ENCODE measurements around the gene LPO.

Gene LPO

DNA sequence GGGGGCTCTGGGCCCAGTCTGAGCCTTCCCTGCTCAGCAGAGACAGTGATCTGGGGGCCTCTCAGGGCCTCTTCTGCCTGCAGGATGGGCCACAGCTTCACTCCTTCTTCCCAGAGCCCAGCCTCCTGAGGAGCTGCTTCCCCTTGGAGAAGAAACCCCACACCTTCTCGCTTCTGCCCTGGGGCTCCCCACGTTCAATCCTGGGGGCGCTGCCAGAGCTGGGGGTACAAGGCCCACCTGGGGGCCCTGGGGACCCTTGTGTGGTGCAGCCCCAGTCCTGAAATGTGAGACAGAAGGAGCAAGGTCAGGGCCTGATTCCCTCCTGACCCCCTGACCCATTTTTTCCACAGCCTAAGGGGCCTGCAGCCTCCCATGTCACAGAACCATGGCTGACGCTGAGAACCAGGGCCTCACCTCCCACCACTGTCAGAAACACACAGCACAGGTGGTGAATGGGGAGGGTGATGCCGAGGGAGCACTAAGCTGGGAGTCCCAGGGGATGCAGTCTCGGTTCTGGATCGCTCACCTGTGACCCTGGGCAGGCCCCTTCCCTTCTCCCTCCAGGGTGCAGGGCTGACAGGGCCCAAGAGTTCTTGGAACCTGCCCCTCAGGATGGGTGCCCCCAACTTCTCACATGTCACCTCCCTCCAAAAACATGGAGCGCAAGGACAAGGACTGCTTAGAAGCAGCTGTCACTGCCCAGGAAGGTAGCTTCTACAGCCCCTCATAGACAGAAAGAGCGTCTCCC lies 64.0 kb downstream of the LPO start:
- FAIRE-seq, result no peak
- DNase-seq (ENCODE audit: insufficient read length, low spot score), result no peak

- no peak for DNase-seq (ENCODE audit: insufficient read length, low spot score)
- no peak for FAIRE-seq
Measured at GRCh38 chr17:58302919-58303585, 64.7 kb downstream of the LPO start.

DNA sequence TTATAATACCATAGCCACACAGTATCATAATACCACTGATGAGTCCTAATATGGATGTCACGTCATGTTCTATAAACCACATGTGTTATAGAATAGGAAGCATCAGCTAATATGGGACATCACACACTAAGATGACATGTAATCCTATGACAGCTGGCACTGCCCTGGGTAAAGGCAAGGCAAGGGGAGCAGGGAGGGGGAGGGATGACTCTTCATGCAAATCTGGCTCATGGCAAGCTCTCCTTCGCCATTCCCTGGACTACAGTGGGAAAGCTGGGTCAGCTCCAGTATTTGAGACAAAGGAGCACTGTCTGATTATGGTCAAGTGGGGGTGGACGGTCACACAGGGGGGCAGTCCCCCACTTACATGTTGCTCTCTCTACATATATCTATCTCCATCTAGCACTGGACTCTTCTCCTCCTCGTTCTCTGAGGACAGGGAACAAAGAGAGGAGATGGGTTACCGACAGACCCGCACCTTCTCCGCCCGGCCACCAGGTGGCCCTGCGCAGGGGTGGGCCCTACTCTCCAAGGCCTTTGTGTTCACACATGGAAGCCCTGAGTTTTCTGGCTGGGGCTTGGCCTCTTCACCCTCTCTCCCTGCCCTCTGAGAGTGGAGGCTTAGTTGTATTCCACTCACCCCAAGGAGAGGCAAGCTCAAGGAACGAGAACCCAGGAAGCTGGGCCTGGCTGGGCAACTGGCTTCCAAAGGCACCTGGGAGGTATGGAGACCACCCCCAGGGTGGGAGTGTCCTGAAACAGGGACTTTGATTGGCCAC lies 65.8 kb downstream of the LPO start:
- peak; percentile 91 for DNase-seq (ENCODE audit: insufficient read length, low spot score)
- peak; percentile 96 for FAIRE-seq

GRCh38 chr17:58304750-58305486 lies 66.5 kb downstream of the LPO start:
- DNase-seq (ENCODE audit: insufficient read length, low spot score) (no peak), FAIRE-seq (no peak)

GRCh38 chr17:58305626-58306025 lies 67.2 kb downstream of the LPO start:
- DNase-seq (ENCODE audit: insufficient read length, low spot score) (no peak), FAIRE-seq (no peak)

- FAIRE-seq, result no peak
- no peak for DNase-seq (ENCODE audit: insufficient read length, low spot score)
Measured at GRCh38 chr17:58306131-58306951, 68.0 kb downstream of the LPO start.

- DNase-seq (ENCODE audit: insufficient read length, low spot score) (no peak), FAIRE-seq (no peak)
Measured at GRCh38 chr17:58307468-58308172, 69.2 kb downstream of the LPO start.

- no peak for FAIRE-seq
- DNase-seq (ENCODE audit: insufficient read length, low spot score), result no peak
Measured at GRCh38 chr17:58308173-58308984, 70.0 kb downstream of the LPO start.

GRCh38 chr17:58308985-58309917 lies 70.9 kb downstream of the LPO start:
- FAIRE-seq, result no peak
- no peak for DNase-seq (ENCODE audit: insufficient read length, low spot score)

GRCh38 chr17:58309918-58310259 lies 71.5 kb downstream of the LPO start:
- FAIRE-seq, result no peak

GRCh38 chr17:58310511-58311428 lies 72.4 kb downstream of the LPO start:
- no peak for DNase-seq (ENCODE audit: insufficient read length, low spot score)

More at GRCh38 chr17:58309918-58310259, 71.5 kb downstream of the LPO start:
- DNase-seq (ENCODE audit: insufficient read length, low spot score), result no peak

DNA sequence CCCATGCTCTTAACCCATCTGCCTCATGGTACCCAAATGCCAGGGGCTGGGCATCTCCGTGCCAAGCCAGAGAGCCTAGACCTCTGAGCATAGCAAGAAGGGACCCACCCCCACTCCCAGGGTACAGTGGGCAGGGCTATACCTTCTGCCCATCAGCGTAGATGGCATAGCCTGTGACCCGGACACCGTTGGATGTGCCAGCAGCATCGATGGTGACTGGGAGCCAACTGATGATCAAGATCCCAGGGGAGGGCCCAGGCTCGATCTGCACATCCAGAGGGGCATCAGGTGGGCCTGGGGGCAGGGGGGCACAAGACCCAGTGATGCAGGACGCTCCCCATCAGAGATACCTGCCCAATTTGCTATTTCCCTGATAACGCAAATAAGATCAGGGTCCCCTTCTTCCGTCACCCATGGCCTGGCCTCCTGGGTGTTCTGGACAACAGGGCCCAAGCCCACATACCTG lies 73.1 kb downstream of the LPO start:
- no peak for FAIRE-seq

More at GRCh38 chr17:58310511-58311428, 72.4 kb downstream of the LPO start:
- FAIRE-seq, result no peak

DNA sequence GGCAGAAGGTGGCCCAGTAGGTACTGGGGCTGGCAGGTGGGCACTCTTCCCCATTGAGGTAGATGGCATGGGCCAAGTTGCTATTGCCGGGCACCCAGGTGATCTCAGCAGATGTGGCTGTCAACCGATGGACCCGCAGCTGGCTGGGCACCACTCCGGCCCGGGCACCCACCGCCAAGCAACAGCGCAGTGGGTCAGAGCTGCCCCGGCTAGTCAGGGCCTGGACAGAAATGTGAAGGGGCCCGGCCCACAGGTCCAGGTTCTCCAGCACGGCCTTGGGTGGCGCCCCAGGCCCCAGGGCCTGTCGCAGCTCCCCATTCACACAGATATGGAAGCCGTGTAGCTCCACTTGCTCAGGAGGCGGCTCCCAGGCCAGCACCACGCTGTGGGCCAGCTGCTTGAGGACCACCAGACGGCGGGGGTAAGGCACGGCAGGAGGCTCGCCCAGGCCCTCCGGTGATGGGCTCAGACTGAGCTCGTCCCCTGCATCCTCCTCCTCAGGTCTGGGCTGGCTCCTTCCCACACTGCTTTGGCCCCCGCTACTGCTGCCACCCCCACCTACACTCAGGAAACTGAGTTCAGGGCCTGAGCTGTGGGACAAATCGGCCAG lies 73.7 kb downstream of the LPO start:
- DNase-seq (ENCODE audit: insufficient read length, low spot score), result no peak
- FAIRE-seq, result no peak

More for the DNA sequence above, 73.1 kb downstream of the LPO start:
- no peak for DNase-seq (ENCODE audit: insufficient read length, low spot score)

DNA sequence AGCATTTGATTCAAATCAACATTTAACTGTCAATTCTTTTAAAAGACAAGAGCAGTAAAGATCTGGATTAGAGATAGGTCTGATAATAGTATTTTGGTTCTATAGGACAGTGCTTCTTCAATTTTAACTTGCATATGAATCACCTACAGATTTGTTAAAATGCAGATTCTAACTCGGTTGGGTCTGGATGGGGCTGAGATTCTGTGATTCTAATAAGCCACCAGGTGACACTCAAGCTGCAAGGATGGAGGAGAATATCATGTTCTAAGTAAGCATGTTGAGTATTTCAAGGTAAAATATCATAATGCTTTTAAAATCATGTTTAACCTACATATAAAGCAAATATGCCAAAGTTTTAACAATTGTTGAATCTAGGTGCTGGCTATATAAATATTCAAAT lies 74.4 kb downstream of the LPO start:
- FAIRE-seq (no peak), DNase-seq (ENCODE audit: insufficient read length, low spot score) (no peak)

- FAIRE-seq, result no peak
Measured at GRCh38 chr17:58313815-58314705, 75.7 kb downstream of the LPO start.

More at GRCh38 chr17:58313815-58314705, 75.7 kb downstream of the LPO start:
- DNase-seq (ENCODE audit: insufficient read length, low spot score), result no peak

All from GM19239 (cell line).